ENCODE measurements around the gene PGAP2. TPM values are rescaled to one million over a fixed set of nuclear protein-coding genes. Genes with fewer than 3 reads are reported as not detected.
"Not testable (repeated sequence)": the region's sequence is repeated elsewhere in the genome, so short reads cannot be mapped to it uniquely, and the experiment has no call there.

Gene PGAP2
- total RNA-seq, result 12.6 TPM

GRCh38 chr11:3807909-3808860 lies at the start of gene PGAP2:
PGAP2 (plus strand) TSS chr11:3808560; CDS start chr11:3811260, 2,700 bp downstream.
- DNase-seq, result peak; percentile 73

- no peak for DNase-seq
Observed at GRCh38 chr11:3764266-3764665, 44.1 kb upstream of the PGAP2 start.

GRCh38 chr11:3766836-3767235 lies 41.5 kb upstream of the PGAP2 start:
- DNase-seq, result not testable (repeated sequence)

GRCh38 chr11:3767536-3767935 lies 40.8 kb upstream of the PGAP2 start:
- DNase-seq, result no peak

GRCh38 chr11:3773180-3773579 lies 35.2 kb upstream of the PGAP2 start:
- no peak for DNase-seq

GRCh38 chr11:3775736-3776406 lies 32.5 kb upstream of the PGAP2 start:
- DNase-seq, result peak; percentile 68

- DNase-seq, result no peak
Observed at GRCh38 chr11:3781423-3781822, 26.9 kb upstream of the PGAP2 start.

- no peak for DNase-seq
Observed at GRCh38 chr11:3782963-3783362, 25.4 kb upstream of the PGAP2 start.

GRCh38 chr11:3783611-3784010 lies 24.7 kb upstream of the PGAP2 start:
- no peak for DNase-seq

- no peak for DNase-seq
Observed at GRCh38 chr11:3786781-3787428, 21.5 kb upstream of the PGAP2 start.

GRCh38 chr11:3794387-3794786 lies 14.0 kb upstream of the PGAP2 start:
- not testable (repeated sequence) for DNase-seq

GRCh38 chr11:3795131-3796001 lies 13.0 kb upstream of the PGAP2 start:
- DNase-seq, result no peak

GRCh38 chr11:3796002-3796311 lies 12.4 kb upstream of the PGAP2 start:
- no peak for DNase-seq

GRCh38 chr11:3796346-3796745 lies 12.0 kb upstream of the PGAP2 start:
- DNase-seq, result no peak

- DNase-seq, result no peak
Observed at GRCh38 chr11:3796801-3797328, 11.5 kb upstream of the PGAP2 start.

GRCh38 chr11:3797329-3798090 lies 10.8 kb upstream of the PGAP2 start, which contains the start of gene NUP98:
NUP98 (minus strand) TSS chr11:3797554; CDS start chr11:3782117, 15,437 bp downstream.
- DNase-seq, result peak; percentile 100

GRCh38 chr11:3799143-3799542 lies 9.2 kb upstream of the PGAP2 start:
- no peak for DNase-seq

- DNase-seq, result no peak
Observed at GRCh38 chr11:3799873-3800272, 8.5 kb upstream of the PGAP2 start.

GRCh38 chr11:3802011-3802790 lies 6.2 kb upstream of the PGAP2 start:
- DNase-seq, result no peak
